HepG2 (cell line): ENCODE data around the gene EFNA2. TPM values are rescaled to one million over a fixed set of nuclear protein-coding genes. Genes with fewer than 3 reads are reported as not detected.
A peak's percentile ranks its signal among the peaks of the same experiment; 100 is the strongest.

Experiments
- CBX5 ChIP-seq: sonication (generic); formaldehyde crosslinking; IDR thresholded peaks from 2 replicates; pipeline ENCODE4 v1.4.0; 2020; ENCODE audit warnings: missing genetic modification reagents, borderline replicate concordance
- KDM3A ChIP-seq: IDR thresholded peaks from 2 replicates; pipeline ENCODE4 v1.6.1; 2018; ENCODE audit warnings: low read depth, missing compliant biosample characterization
- MEF2D ChIP-seq: sonication (generic); formaldehyde crosslinking; IDR thresholded peaks from 2 replicates; pipeline ENCODE4 v1.5.1; 2020; ENCODE audit warnings: mild to moderate bottlenecking, missing genetic modification reagents
- MYC ChIP-seq: sonication (generic); formaldehyde crosslinking; IDR thresholded peaks from 2 replicates; pipeline ENCODE4 v1.9.0; 2021; ENCODE audit warnings: missing genetic modification reagents, borderline replicate concordance
- NFE2L1 ChIP-seq: sonication (generic); formaldehyde crosslinking; IDR thresholded peaks from 2 replicates; pipeline ENCODE4 v1.4.0; 2020; ENCODE audit warnings: missing genetic modification reagents, mild to moderate bottlenecking, borderline replicate concordance
- PHB2 ChIP-seq: fragments of 450-650 bp; IDR thresholded peaks from 2 replicates; pipeline ENCODE4 v1.6.1; 2018; ENCODE audit not compliant: partially characterized antibody
- RARG ChIP-seq: sonication (generic); formaldehyde crosslinking; IDR thresholded peaks from 2 replicates; pipeline ENCODE4 v1.4.0; 2020; ENCODE audit warnings: low read depth, mild to moderate bottlenecking, missing genetic modification reagents
- RELA ChIP-seq: sonication (generic); formaldehyde crosslinking; IDR thresholded peaks from 2 replicates; pipeline ENCODE4 v1.4.0; 2020; ENCODE audit warnings: missing genetic modification reagents
- SAP130 ChIP-seq: IDR thresholded peaks from 2 replicates; pipeline ENCODE4 v1.6.1; 2016; ENCODE audit warnings: low read depth
- SIN3B ChIP-seq: fragments of 150-350 bp; IDR thresholded peaks from 2 replicates; pipeline ENCODE4 v1.6.1; 2014; ENCODE audit warnings: low read length
- SMC3 ChIP-seq: IDR thresholded peaks from 2 replicates; pipeline ENCODE4 v1.6.1; 2011; ENCODE audit warnings: low read length, improper control_type of control experiment
- STAG1 ChIP-seq: sonication (generic); formaldehyde crosslinking; IDR thresholded peaks from 2 replicates; pipeline ENCODE4 v1.4.0; 2020; ENCODE audit warnings: missing genetic modification reagents
- THAP11 ChIP-seq: IDR thresholded peaks from 2 replicates; pipeline ENCODE4 v1.6.1; 2016; ENCODE audit warnings: missing biosample characterization, missing genetic modification reagents
- ZBTB7A ChIP-seq: sonication (generic); formaldehyde crosslinking; IDR thresholded peaks from 2 replicates; pipeline ENCODE4 v1.8.0; 2022; ENCODE audit warnings: mild to moderate bottlenecking, missing genetic modification reagents
- ZNF777 ChIP-seq: sonication (generic); formaldehyde crosslinking; IDR thresholded peaks from 2 replicates; pipeline ENCODE4 v1.4.0; 2020; ENCODE audit warnings: missing genetic modification reagents
- ZSCAN29 ChIP-seq: sonication (generic); formaldehyde crosslinking; conservative IDR thresholded peaks from 2 replicates; pipeline ENCODE4 v1.4.0; 2020; ENCODE audit warnings: mild to moderate bottlenecking, missing genetic modification reagents
- polyA plus RNA-seq, 8 experiments: library from polyadenylated mRNA; depleted of rRNA in 3 of 8; stranded (reverse) in 7 of 8; unstranded in 1 of 8; fragments of >200 nt; fragmentation: Illumina TruSeq in 4 of 8; extraction: Trizol in 4 of 8; gene quantifications; 2 replicates each; pipeline versions ENCODE4 v1.2.1 to v1.2.3, GENCODE V29; 2011 to 2016; ENCODE audit warnings: low read depth in 4 of 8, missing spikeins in 1 of 8, mixed read lengths in 1 of 8; ENCODE audit not compliant: insufficient read depth in 1 of 8
- total RNA-seq, 5 experiments: library from RNA; depleted of rRNA; stranded (reverse); fragments of >200 nt; fragmentation: Illumina TruSeq; extraction: Trizol; gene quantifications; 2 replicates each; pipeline ENCODE4 v1.2.3, GENCODE V29; 2016; ENCODE audit warnings: low read depth in 1 of 5
- TF ChIP-seq, protein P1 (sequence below): sonication (generic); formaldehyde crosslinking; IDR thresholded peaks from 2 replicates; pipeline ENCODE4 v1.4.0; 2020; ENCODE audit warnings: missing genetic modification reagents
- TF ChIP-seq, protein P2 (sequence below), 2 experiments: IDR thresholded peaks; 2 replicates each; pipeline ENCODE4 v1.6.1; 2011 to 2012; ENCODE audit warnings: low read length in 2 of 2, borderline replicate concordance in 1 of 2, low read depth in 1 of 2, mild to moderate bottlenecking in 1 of 2, moderate library complexity in 1 of 2
- TF ChIP-seq, protein P3 (sequence below): fragments of 450-650 bp; IDR thresholded peaks from 2 replicates; pipeline ENCODE4 v1.6.1; 2016
- TF ChIP-seq, protein P4 (sequence below): sonication (generic); formaldehyde crosslinking; IDR thresholded peaks from 2 replicates; pipeline ENCODE4 v1.4.0; 2020; ENCODE audit warnings: mild to moderate bottlenecking, missing genetic modification reagents, borderline replicate concordance

Gene EFNA2
- total and polyA plus RNA-seq, 2 of the 13 experiments (the other 11 are each of a cell fraction or from before 2014, with no cell fraction given) = 6.0 to 9.9 TPM

DNA sequence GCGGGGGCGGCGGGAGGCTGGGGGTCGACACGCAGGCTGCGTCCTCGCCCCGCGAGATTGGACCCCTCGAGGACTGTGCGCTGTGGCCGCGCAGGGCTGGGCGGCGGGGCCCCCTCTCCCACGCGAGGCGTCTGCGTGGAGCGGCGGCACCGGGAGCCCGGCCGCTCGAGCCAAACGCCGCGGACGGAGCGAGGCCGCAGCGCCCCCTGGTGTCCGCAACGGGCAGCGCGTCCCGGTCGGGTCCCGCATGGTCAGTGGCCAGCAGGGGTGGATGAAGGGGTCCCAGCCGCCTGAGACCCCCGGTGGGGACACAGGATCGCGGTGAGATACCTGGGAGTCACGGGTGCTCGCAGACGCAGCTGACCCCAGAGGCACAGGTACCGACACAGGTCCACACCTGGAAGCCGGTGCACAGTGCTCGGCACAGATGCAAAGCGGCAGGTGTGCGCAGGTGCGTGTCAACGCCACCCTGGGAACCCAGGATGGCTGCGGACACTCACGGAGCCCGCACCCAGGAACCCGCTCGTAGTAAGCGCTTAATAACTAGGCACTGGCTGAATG is 18.7 kb upstream of the EFNA2 start (continued):
- no peak for TF ChIP-seq MEF2D (CRISPR knock-in tag)
- TF ChIP-seq, protein P1, sequence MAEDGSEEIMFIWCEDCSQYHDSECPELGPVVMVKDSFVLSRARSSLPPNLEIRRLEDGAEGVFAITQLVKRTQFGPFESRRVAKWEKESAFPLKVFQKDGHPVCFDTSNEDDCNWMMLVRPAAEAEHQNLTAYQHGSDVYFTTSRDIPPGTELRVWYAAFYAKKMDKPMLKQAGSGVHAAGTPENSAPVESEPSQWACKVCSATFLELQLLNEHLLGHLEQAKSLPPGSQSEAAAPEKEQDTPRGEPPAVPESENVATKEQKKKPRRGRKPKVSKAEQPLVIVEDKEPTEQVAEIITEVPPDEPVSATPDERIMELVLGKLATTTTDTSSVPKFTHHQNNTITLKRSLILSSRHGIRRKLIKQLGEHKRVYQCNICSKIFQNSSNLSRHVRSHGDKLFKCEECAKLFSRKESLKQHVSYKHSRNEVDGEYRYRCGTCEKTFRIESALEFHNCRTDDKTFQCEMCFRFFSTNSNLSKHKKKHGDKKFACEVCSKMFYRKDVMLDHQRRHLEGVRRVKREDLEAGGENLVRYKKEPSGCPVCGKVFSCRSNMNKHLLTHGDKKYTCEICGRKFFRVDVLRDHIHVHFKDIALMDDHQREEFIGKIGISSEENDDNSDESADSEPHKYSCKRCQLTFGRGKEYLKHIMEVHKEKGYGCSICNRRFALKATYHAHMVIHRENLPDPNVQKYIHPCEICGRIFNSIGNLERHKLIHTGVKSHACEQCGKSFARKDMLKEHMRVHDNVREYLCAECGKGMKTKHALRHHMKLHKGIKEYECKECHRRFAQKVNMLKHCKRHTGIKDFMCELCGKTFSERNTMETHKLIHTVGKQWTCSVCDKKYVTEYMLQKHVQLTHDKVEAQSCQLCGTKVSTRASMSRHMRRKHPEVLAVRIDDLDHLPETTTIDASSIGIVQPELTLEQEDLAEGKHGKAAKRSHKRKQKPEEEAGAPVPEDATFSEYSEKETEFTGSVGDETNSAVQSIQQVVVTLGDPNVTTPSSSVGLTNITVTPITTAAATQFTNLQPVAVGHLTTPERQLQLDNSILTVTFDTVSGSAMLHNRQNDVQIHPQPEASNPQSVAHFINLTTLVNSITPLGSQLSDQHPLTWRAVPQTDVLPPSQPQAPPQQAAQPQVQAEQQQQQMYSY (CRISPR knock-in tag) = no peak; the same call in 1 of the 2 replicates
- TF ChIP-seq THAP11 (CRISPR knock-in tag) = 0 out of 2 replicates have a peak, but pooled peaks have one; percentile 12
- 0 out of 2 replicates have a peak, but pooled peaks have one; percentile 22 for TF ChIP-seq CBX5
- TF ChIP-seq ZBTB7A (CRISPR knock-in tag) = peak; percentile 99
- no peak for TF ChIP-seq KDM3A (CRISPR knock-in tag)
- no peak for TF ChIP-seq RARG (CRISPR knock-in tag)
- TF ChIP-seq STAG1 (CRISPR knock-in tag) = peak; percentile 92
- TF ChIP-seq ZSCAN29 (CRISPR knock-in tag) = no peak
- TF ChIP-seq NFE2L1 (CRISPR knock-in tag) = no peak
- TF ChIP-seq PHB2 = no peak
- 0 out of 2 replicates have a peak, but pooled peaks have one; percentile 44 for TF ChIP-seq SAP130
- TF ChIP-seq SIN3B = 0 out of 2 replicates have a peak, but pooled peaks have one; percentile 14
- peak; percentile 21; the same call in 1 of the 2 replicates for TF ChIP-seq SMC3
- TF ChIP-seq ZNF777 (CRISPR knock-in tag) = peak; percentile 46; the same call in 1 of the 2 replicates
- no peak for TF ChIP-seq RELA
- peak; percentile 53; the same call in 1 of the 2 replicates for TF ChIP-seq MYC (CRISPR knock-in tag)
- TF ChIP-seq, protein P2, sequence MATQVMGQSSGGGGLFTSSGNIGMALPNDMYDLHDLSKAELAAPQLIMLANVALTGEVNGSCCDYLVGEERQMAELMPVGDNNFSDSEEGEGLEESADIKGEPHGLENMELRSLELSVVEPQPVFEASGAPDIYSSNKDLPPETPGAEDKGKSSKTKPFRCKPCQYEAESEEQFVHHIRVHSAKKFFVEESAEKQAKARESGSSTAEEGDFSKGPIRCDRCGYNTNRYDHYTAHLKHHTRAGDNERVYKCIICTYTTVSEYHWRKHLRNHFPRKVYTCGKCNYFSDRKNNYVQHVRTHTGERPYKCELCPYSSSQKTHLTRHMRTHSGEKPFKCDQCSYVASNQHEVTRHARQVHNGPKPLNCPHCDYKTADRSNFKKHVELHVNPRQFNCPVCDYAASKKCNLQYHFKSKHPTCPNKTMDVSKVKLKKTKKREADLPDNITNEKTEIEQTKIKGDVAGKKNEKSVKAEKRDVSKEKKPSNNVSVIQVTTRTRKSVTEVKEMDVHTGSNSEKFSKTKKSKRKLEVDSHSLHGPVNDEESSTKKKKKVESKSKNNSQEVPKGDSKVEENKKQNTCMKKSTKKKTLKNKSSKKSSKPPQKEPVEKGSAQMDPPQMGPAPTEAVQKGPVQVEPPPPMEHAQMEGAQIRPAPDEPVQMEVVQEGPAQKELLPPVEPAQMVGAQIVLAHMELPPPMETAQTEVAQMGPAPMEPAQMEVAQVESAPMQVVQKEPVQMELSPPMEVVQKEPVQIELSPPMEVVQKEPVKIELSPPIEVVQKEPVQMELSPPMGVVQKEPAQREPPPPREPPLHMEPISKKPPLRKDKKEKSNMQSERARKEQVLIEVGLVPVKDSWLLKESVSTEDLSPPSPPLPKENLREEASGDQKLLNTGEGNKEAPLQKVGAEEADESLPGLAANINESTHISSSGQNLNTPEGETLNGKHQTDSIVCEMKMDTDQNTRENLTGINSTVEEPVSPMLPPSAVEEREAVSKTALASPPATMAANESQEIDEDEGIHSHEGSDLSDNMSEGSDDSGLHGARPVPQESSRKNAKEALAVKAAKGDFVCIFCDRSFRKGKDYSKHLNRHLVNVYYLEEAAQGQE (IDR thresholded peaks at IDR 0.05; ENCODE audit: borderline replicate concordance in 1 of 2, low read depth in 1 of 2, low read length in 2 of 2) = no peak
- TF ChIP-seq, protein P3, sequence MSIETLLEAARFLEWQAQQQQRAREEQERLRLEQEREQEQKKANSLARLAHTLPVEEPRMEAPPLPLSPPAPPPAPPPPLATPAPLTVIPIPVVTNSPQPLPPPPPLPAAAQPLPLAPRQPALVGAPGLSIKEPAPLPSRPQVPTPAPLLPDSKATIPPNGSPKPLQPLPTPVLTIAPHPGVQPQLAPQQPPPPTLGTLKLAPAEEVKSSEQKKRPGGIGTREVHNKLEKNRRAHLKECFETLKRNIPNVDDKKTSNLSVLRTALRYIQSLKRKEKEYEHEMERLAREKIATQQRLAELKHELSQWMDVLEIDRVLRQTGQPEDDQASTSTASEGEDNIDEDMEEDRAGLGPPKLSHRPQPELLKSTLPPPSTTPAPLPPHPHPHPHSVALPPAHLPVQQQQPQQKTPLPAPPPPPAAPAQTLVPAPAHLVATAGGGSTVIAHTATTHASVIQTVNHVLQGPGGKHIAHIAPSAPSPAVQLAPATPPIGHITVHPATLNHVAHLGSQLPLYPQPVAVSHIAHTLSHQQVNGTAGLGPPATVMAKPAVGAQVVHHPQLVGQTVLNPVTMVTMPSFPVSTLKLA = no peak
- TF ChIP-seq, protein P4, sequence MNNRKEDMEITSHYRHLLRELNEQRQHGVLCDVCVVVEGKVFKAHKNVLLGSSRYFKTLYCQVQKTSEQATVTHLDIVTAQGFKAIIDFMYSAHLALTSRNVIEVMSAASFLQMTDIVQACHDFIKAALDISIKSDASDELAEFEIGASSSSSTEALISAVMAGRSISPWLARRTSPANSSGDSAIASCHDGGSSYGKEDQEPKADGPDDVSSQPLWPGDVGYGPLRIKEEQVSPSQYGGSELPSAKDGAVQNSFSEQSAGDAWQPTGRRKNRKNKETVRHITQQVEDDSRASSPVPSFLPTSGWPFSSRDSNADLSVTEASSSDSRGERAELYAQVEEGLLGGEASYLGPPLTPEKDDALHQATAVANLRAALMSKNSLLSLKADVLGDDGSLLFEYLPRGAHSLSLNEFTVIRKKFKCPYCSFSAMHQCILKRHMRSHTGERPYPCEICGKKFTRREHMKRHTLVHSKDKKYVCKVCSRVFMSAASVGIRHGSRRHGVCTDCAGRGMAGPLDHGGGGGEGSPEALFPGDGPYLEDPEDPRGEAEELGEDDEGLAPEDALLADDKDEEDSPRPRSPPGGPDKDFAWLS = 0 out of 2 replicates have a peak, but pooled peaks have one; percentile 71
